Thyroid gland (tissue), 4 donors: Measurements from ENCODE around the gene CCDC178. TPM values are rescaled to one million over a fixed set of nuclear protein-coding genes. Genes with fewer than 3 reads are reported as not detected.

Source experiments
- DNase-seq, 2 donors: peaks; one replicate each; pipeline ENCODE4 v3.0.0-alpha.2; 2019
- H3K27ac ChIP-seq, 3 donors: fragments of 200-600 bp; sonication (generic); 1 replicate in 2 of 3; 2 replicates in 1 of 3; pipeline ENCODE4 v1.5.1; 2016 to 2019; ENCODE audit warnings: mild to moderate bottlenecking in 1 of 3, moderate library complexity in 1 of 3
- H3K27me3 ChIP-seq: fragments of 200-600 bp; sonication (generic); one replicate; pipeline ENCODE4 v1.5.1; 2019
- H3K36me3 ChIP-seq, 2 donors: fragments of 200-600 bp; sonication (generic); one replicate each; pipeline ENCODE4 v1.5.1; 2016 to 2019
- H3K4me1 ChIP-seq, 2 donors: fragments of 200-600 bp; sonication (generic); one replicate each; pipeline ENCODE4 v1.5.1; 2017 to 2019
- H3K4me3 ChIP-seq, 3 donors: fragments of 200-600 bp; sonication (generic); replicated peaks in 1 of 3; 1 replicate in 2 of 3; 2 replicates in 1 of 3; pipeline ENCODE4 v1.5.1; 2016; ENCODE audit warnings: mild to moderate bottlenecking in 1 of 3
- H3K9me3 ChIP-seq: fragments of 200-600 bp; sonication (generic); one replicate; pipeline ENCODE4 v1.5.1; 2017
- CTCF ChIP-seq, 6 experiments: fragments of 200-600 bp in 3 of 6; fragments of 450-650 bp in 3 of 6; sonication (generic) in 3 of 6; IDR thresholded peaks; one replicate each; pipeline ENCODE4 v1.5.1; 2016 to 2019; ENCODE audit warnings: antibody characterized with exemption in 6 of 6, mild to moderate bottlenecking in 2 of 6, inconsistent platforms in 1 of 6, moderate library complexity in 1 of 6
- POLR2A ChIP-seq, 2 donors: fragments of 450-650 bp; IDR thresholded peaks; one replicate each; pipeline ENCODE4 v1.6.1; 2017; ENCODE audit warnings: antibody characterized with exemption in 2 of 2, mild to moderate bottlenecking in 2 of 2, moderate library complexity in 1 of 2
- WGBS, 2 donors: methylation state at CpG; one replicate each; pipeline ENCODE4 v1.1.5; 2017; 5-methylcytosine and 5-hydroxymethylcytosine counted together
- intact Hi-C: fragments of 100-400 bp; cut with DNase I; formaldehyde crosslinking; loops from one replicate; pipeline ENCODE4 v1.15.1; 2023
- total RNA-seq, 4 donors: library from RNA; depleted of rRNA; stranded (reverse); fragments of >200 nt; gene quantifications; one replicate each; pipeline ENCODE4 v1.2.3, GENCODE V29; 2016

CCDC178 gene
- total RNA-seq, 4 donors from 2014 or later = 1.4 to 3.1 (median 1.7) TPM; not detected in 1

- intact Hi-C loops = no loop called here
- Histone ChIP-seq H3K4me3 (no peak overlapping the region), H3K4me1 (peaks cover 6 to 9% of the 10 kb centered on the region in 2 donors), H3K36me3 (no peaks in the 10 kb centered on the region), H3K27ac (no peak overlapping the region), H3K27me3 (no peaks in the 10 kb centered on the region), H3K9me3 (no peaks in the 10 kb centered on the region)
- no peak for TF ChIP-seq CTCF (IDR thresholded peaks at IDR 0.05)
- no peak for TF ChIP-seq POLR2A (IDR thresholded peaks at IDR 0.05)
- WGBS, 2 donors = 81 to 88% methylated on average over 2 of the region's 2 CpGs
- DNase-seq = no peak
These were observed 387.6 kb downstream of the CCDC178 start for GRCh38 chr18:33052886-33053285.

GRCh38 chr18:33051407-33051806, 389.1 kb downstream of the CCDC178 start:
- intact Hi-C loops = no loop called here
- WGBS, 2 donors = 21 to 30% methylated on average over 5 of the region's 5 CpGs
- H3K27ac ChIP-seq = no peak overlapping the region
- H3K4me3 ChIP-seq = no peak overlapping the region
- no peaks in the 10 kb centered on the region for H3K9me3 ChIP-seq
- TF ChIP-seq CTCF (IDR thresholded peaks at IDR 0.05) = no peak
- TF ChIP-seq POLR2A (IDR thresholded peaks at IDR 0.05) = no peak
- DNase-seq = peak; percentile 15 to 20
- peaks cover 6 to 9% of the 10 kb centered on the region in 2 donors for H3K4me1 ChIP-seq
- no peaks in the 10 kb centered on the region for H3K36me3 ChIP-seq
- no peaks in the 10 kb centered on the region for H3K27me3 ChIP-seq

- no peaks in the 10 kb centered on the region for H3K9me3 ChIP-seq
- intact Hi-C loops = no loop called here
- H3K27ac ChIP-seq = no peak overlapping the region
- no peaks in the 10 kb centered on the region for H3K36me3 ChIP-seq
- TF ChIP-seq POLR2A (IDR thresholded peaks at IDR 0.05) = no peak
- TF ChIP-seq CTCF (IDR thresholded peaks at IDR 0.05) = no peak
- H3K4me1 ChIP-seq = no peaks in the 10 kb centered on the region
- H3K27me3 ChIP-seq = no peaks in the 10 kb centered on the region
- DNase-seq = no peak
- H3K4me3 ChIP-seq = no peak overlapping the region
These were observed 400.3 kb downstream of the CCDC178 start for GRCh38 chr18:33040213-33040612.

- H3K4me1 ChIP-seq = no peaks in the 10 kb centered on the region
- H3K4me3 ChIP-seq = no peak overlapping the region
- no peak overlapping the region for H3K27ac ChIP-seq
- no peak for DNase-seq
- no peaks in the 10 kb centered on the region for H3K27me3 ChIP-seq
- TF ChIP-seq CTCF (IDR thresholded peaks at IDR 0.05) (no peak), POLR2A (IDR thresholded peaks at IDR 0.05) (no peak)
- intact Hi-C loops = no loop called here
- no peaks in the 10 kb centered on the region for H3K9me3 ChIP-seq
- H3K36me3 ChIP-seq = no peaks in the 10 kb centered on the region
These were observed 405.6 kb downstream of the CCDC178 start for GRCh38 chr18:33034945-33035344.

- Histone ChIP-seq H3K4me3 (no peak overlapping the region), H3K36me3 (no peaks in the 10 kb centered on the region), H3K4me1 (no peaks in the 10 kb centered on the region), H3K9me3 (no peaks in the 10 kb centered on the region), H3K27ac (no peak overlapping the region), H3K27me3 (no peaks in the 10 kb centered on the region)
- no peak for TF ChIP-seq POLR2A (IDR thresholded peaks at IDR 0.05)
- no peak for TF ChIP-seq CTCF (IDR thresholded peaks at IDR 0.05)
- DNase-seq = no peak
- intact Hi-C loops = no loop called here
These were observed 406.3 kb downstream of the CCDC178 start for GRCh38 chr18:33034212-33034611.
